ENCODE measurements around the gene RASGRP1.

RASGRP1 gene

DNA sequence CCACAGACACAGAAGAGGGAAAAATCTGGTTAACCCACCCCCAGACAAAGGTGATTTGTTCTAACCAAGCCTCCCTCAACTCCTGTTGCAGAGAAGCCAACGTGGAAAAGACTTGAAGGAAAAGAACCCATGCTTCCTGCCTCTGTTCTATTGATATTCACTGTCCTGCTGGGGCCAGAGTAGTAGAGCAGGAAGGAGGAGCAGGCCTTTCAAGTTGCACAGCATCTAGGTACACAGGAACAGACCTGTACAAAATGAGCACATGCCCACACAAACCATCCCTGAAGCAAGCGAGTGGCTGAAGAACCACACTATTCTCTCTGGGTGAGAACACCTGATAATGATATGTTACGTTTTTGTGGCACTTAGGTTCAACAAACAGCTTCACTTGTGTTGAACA lies 29.9 kb downstream of the RASGRP1 start:
- DNase-seq, result no peak

DNA sequence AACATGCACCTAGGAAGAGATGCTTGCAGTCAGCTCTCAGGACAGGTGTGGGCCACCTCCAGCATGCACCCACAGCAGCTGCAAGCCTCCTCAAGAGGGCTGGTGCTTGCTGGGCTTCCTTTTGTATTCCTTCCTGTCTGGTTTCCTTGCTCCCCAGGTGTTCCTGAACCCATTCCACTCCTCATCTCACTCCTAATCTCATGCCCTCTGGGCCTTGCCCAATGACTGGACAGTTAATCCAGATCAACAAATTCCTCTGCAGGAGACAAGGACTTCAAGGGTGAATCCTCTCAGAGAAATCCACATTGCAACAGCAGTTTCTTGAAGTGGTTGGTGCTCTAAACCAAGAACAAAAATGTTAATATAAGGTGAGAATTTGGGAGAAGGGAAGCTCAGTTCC lies 30.7 kb downstream of the RASGRP1 start:
- no peak for DNase-seq

DNA sequence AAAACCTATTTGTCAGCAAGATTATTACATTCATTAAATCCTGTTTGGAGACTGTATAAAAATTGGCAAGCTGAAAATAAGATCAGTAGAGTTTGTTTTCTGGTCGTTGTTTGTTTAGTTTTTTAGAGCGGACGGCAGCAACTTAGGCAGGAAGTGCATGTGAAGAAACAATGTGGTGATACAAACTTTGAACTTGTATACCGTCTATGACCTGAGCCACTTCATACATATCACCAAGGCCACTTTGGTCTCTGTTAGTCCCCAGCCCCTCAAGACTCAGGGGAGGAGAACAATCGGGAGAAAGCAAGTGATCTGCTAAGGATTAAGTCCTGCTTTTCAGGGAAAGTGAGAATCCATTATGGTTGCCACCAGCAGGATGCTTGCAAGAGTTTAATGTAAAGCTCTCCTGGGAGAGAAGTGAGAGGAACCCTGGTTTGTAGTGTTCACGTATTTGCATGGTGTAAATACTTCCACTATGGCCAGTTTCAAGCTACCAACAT lies 31.1 kb downstream of the RASGRP1 start:
- DNase-seq, result no peak

DNA sequence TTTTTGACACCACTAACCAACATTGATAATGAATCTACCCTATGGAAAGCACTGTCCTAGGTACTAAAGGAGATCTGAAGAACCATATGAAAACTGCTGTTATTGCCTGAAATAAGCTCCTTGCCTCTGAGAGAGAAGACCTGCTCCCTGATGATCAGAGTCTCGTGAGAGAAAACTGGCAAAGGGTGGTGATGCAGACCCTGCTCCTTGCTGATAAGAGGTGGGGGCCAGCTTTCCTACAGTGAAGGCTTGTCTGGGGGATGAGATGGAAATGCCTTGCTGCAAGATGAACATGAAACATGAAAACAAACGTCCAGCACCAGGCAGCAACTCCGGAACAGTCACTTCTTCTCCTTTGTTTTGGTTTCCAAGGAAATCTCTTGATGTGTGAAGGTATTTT lies 31.9 kb downstream of the RASGRP1 start:
- DNase-seq, result no peak

DNA sequence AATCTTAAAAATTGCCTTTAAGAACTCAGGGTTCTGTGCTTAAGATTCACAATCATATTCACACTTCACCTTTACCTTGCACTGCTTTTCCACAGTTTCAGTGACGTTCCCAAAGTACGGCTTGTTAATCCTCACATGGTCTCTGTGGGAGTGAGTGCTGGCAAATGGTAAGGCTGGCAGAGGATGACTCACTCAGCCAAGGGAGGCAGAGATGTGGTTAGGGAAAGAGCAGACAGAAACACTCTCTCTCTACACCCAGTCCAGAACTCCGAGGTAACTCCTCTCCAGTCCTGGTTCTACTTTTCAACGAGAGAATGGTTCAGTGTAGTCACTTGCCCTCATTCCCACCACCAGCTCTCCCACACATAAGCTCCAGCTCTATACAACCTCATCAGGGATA lies 33.1 kb downstream of the RASGRP1 start:
- DNase-seq, result no peak

DNA sequence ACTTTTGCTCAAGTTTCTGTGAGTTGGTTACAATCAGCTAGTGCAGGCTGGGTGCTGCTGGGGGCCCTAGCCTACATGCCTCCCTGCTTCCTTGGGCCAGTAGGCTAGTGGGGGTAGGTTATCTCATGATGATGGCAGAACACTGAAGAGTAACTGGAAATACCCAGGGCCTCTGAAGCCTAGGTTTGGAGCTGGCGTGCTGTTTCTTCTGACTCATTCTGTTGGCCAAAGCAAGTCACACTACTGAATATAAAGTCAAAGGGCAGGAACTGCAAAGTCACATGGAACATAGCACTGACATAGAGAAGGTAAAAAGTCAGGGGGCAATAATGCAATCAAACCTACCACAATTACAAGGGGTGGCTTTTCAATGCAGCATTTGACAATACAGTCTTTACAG lies 34.5 kb downstream of the RASGRP1 start:
- no peak for DNase-seq

DNA sequence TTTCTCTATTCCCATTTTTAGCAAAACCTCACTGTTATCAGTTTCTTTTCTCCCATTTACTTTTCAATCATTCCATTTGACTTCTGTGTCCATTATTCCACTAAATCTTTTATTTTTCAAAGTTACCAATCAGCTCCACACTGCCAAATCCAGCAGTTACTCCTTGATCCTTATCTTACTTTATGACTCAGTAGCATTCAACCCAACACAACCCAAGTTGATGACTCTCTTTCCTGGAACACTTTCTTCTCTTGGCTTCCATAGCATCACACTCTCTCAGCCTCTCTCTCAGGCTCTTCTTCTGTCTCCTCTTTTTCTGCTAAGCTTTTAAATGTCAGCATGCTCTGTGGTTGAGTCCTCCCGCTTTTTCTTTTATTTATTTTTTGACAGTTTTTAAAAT lies 36.3 kb downstream of the RASGRP1 start:
- DNase-seq, result no peak

DNA sequence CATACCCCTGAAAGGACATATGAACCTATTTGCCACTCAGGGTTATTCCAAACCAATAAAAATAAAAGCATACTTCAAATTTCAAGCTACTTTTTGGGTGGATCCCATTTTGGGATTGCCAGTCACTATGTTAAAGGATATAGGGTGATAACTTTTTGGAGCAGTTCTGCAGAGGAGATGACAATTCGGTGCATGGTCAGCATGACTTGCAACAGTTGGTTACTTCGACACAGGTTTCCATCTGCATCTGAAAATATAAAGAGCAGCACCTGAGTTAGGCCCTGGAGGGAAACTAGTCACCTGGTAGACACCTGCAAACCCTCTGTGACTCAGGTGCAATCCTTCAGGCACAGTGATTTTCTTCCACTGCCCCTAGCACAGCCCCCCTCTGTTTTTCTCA lies 38.5 kb downstream of the RASGRP1 start:
- no peak for DNase-seq

DNA sequence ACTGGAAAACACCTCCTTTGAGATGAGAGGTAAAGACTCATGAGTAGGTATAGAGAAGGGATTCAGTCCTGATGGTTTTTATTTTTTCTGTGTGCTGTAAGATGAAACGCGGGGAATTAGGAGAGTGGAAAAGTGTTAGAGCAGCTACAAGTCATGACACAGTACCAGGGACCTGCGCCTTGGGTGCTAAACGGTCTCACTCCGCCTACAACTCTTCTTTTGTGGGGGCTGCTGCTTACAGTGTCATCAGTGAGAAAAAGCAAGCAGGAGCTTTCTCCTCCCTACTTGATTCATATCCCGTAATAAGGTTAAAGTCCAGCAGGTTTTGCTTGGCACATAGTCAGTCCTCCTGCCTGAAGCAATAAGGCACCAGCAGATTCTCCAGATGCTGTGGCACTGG lies 39.1 kb downstream of the RASGRP1 start:
- no peak for DNase-seq

DNA sequence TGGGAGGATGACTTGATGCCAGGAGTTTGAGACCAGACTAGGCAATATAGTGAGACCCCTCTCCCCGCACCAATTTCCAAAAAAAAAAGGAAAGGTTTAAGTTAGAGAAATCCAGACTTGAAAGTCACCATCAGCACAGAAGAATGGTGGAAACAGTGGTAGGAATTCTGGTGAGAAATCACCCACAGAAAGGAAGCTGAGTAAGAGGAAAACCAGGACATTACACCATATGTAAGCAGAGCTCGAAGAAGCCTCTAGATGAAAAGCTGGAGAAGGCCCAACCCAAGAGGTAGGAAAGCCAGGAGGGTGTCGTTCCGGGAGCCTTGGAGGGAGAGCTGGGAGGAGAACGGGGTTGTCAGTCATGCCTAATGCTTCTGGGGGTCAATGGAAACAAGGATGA lies 40.5 kb downstream of the RASGRP1 start:
- no peak for DNase-seq

DNA sequence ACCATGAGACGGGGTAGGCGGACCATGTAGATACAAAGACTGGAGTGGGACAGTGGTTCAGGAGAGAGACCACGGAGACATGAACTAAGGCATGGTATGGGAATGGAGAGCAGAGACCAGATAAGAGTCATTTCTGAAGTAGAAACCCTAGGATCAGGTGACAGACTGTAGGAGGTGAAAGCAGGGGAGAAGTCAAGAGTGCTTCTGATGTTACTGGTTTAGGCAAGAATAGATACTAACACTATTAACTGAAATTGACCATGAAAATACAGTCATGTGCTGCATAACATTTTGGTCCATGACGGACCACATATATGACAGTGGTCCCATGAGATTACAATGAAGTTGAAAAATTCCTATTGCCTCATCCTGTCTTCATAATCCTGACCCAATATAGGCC lies 41.7 kb downstream of the RASGRP1 start:
- DNase-seq, result no peak

DNA sequence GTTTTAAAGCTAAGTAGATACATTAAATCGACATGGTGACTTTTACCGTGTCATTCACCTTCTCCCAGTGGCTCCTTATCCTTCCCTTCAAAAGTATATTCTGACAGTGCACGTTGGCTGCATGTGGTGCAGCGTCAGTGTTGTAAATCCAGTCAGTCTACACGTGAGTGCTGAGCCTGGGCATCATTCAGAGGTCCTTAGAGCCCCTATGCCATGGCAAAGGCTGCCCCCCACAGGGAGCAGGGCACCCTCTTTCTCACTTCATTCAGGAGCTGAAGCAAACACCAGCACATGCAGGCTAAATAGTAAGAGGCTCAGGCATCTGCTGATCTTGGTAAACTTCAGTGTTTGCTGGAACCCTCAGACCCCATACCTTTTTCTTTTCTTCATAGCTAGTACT lies 43.3 kb downstream of the RASGRP1 start:
- DNase-seq, result no peak

DNA sequence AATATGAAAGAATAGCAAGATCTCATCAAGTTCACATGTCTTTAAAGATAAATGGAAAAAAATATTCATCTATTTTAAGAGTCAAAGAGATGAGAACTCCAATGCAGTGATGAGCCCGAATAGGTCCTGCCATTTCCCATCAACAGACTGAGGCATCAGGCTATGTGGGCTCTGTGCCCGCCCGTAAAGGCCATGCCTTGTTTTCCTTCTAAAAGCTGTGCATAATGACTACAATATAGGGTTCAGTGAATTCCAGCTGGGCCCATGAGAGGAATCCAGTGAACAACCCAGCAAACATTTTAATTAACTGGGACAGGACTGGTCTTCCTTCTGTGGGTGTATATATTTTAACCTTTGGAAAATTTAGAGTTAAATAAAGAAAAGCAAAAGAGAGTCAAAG lies 44.6 kb downstream of the RASGRP1 start:
- DNase-seq, result no peak

DNA sequence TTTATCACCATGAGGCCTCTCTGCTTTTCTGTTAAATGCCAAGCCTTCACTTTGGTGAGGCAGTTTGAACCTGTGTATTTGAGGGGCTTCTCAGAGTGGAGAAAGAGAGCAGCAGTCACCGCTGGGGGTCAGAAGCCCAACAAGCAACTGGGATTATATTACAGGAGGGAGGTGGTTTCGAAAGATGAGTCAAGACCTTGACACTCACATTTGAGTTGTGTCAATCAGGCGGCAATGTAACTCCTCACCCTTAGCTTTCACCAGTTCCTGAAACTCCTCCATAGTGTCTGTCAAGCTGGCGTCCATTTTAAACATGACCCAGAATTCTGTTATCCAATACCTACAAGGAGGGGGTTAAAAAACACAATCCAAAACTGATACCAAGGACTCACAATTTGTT lies 46.5 kb downstream of the RASGRP1 start:
- no peak for DNase-seq

DNA sequence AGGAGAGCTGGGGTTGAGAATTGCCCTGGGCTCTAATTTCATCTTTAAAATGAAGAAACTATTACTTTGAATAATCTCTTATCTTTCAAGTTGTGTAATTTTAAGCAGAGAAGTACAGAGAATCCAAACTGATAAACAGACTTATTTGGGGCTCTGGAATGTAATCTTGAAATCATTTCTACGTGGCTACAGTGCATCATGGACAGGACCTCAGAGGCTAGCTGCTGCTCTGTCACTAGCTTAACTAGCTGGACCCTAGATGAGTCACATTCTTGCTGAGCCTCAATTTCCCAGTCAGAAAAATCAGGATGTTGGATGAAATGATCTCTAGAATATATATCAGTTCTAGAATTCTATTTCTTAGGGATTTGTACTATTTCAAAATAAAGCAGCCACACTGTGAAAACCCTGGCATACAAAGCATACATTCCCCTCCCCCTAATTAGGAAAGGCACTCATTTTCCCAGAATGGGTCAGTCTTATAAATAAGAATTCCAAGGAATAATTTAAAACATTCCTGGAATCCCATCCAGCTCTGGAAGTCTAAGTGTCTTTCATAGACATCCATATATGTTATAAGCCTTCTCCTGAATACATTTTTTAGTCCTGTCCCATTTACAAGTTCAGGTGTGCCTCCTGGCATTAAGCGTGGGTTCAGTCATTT lies 47.2 kb downstream of the RASGRP1 start:
- DNase-seq, result no peak

DNA sequence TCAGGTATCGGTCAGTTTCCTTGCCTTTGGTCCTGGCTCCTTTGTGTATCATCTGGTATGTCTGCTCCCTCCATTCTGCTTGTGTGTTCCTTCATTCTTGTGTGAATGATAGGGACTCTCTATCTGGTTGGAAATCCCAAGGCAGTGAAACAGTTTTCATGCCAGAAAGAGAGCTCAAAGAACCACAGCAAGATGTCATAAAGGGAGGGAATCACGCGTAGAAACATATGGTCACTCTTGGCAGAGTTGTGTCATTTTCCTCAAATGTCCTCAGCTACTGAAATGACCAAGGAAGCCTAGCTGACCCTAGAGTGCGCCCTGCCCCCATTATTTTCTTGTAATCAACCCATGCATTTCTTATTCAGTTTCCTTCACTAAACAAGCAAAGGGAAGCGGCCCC lies 48.0 kb downstream of the RASGRP1 start:
- DNase-seq, result no peak

DNA sequence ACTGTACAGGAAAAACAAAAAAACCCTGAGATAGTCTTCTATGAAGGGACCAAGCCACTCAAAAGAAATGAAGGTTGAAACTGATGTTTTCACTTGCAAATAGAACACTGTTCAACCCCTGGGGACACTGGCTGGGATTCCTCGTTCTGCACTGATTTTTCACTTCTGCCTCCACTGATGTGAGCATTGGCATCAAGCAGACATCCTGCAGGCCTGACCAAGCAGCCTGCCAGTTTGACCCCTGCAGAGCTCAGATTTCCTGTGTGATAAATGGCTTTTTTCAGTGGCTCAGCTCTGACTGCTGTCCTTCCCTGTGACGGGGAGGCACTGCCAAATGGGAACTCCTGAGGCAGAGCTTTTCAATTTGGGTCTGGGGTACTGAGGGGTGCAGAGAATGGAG lies 50.0 kb downstream of the RASGRP1 start:
- no peak for DNase-seq

DNA sequence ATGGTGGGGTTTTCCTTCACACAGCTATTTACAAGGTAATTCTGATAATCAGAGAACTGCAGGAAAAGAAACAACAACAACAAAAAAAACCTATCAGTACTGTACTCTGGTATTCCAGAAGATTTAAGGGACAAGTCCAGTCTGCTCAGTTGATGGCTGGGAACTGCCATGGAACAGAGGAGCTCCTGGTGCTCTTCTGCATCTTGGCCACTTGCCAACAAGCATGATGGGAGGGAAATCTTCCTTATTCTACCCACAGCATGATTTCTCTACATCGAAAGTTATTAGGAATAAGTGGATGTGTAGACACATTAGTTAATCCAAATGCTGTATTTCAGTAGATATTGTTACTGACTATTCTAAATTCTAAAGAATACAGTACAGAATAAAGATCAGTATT lies 51.7 kb downstream of the RASGRP1 start:
- DNase-seq, result no peak

DNA sequence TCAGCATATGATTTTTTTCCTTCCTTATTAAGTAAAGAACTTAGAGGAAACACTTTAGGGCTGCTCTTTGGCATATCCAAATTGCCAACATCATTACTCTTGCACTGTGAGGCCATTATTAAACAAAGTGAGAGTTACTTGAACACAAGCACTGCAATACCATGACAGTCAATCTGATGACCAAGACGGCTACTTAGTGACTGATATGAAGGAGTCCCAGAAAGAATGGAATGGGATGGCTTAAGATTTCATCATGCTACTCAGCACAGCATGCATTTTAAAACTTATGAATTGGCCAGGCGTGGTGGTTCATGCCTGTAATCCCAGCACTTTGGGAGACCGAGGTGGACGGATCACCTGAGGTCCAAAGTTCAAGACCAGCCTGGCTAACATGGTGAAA lies 55.5 kb downstream of the RASGRP1 start:
- no peak for DNase-seq

DNA sequence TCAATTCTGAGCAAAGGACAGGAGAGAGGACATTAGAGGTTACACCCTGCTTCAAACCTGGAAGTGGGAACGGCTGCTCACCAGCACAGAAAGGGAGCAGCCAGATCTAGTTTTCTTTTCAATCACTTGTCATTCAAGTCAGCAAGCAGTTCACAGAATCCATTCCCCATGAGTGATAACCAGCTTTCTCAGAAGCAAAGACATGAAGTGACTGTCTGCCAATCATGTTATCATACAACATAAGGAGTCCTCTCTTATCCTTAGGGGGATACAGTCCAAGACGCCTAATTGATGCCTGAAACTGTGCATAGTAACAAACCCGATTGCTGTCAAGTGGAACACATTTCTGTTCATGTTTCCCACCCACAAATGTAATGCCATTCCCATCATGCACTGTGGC lies 56.0 kb downstream of the RASGRP1 start:
- DNase-seq, result no peak

DNA sequence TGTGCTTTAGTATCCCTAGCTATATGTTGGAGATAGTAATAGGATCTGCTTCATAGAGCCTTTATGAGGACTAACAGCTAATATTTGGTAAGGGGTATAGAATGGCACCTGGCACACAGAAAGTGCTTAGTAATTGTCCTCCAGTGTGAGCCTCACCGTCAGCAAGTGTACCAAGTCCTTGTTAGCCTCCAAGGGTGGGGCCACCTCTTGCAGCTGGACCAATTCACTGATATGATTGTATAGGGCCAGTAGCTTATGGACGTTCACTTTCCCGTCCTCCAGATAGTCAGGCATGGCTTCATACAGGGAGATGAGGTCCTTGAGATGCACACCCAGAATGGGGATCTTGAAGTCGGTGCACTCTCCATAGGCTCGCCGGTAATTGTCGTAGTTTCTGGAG lies 57.0 kb downstream of the RASGRP1 start:
- DNase-seq, result no peak

DNA sequence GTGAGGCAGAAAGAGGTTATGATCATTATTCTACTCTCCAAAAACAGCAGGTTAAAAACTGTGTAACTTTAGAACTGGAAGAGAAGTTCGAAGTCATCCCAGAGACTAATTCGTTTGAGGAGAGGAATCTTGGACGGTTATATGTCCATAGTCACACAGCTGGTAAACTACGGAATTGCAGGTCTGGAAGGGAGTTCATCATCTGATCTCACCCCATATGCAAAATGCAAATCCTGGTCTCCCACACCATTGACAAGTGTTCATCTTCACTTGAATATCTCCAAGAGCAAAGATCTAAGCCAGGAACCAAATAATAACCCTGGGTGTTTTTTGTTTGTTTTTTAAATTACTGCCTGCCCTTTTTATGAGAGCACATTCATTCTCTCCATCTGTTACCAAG lies 57.6 kb downstream of the RASGRP1 start:
- DNase-seq, result no peak

DNA sequence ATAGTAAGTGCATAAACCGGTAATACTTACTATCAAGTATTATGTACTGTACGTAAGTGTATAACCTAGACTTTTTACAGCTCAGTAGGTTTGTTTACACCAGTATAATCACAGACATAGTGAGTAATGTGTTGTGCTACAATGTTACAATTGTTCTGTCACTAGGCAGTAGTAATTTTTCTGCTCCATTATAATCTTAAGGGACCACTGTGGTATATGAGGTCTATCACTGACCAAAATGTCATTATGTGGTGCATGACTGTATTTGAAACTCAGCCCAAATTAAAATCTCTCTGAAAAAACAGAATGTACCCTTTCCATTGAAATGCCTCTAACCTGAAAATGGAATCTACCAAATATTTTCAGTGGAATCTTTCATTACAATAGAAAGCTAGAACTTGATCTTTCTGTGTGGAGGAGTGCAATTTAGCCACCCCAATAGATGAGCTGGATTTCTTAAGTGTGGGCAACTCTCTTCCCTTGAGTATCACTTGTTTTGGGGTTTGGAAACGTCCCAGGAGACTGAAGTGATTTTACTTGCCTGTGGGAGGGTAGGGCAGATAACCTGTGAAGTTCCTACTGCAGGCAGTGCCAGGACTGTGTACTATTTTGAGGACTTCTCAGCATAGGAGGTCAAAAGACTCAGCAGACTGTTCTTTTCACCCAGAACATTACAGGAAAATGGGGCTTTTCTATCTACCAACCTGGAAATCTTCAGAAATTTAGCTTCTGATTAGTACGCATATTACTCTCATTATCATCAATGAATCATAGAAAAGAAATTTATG lies 59.7 kb downstream of the RASGRP1 start:
- DNase-seq, result no peak

DNA sequence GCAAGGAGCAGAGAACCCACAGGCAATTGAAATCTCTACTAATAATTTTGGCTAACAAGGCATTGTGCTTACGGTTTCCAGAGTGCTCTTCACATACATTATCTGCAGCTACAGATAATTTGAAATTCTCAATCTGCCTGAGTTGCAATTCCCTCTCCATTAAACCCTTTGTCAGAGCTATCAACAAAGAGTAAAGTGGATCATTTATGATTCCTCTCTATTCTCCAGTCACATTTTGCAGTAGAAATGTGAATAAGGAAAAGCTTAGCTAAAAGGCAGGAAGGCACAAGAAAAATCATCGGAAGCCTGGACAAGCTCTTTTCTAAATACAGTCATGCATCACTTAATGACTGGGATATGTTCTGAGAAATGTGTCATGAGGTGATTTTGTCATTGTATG lies 61.1 kb downstream of the RASGRP1 start:
- DNase-seq, result no peak

DNA sequence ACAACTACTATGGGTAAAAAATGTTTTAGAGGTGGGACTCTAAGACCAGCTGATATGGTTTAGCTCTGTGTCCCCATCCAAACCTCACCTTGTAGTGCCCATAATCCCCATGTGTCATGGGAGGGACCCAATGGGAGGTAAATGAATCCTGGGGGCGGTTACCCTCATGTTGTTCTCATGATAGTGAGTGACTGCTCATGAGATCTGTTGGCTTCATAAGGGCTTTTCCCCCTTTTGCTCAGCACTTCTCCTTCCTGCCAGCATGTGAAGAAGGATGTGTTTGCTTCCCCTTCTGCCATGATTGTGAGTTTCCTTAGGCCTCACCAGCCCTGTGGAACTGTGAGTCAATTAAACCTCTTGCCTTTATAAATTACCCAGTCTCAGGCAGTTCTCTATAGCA lies 65.0 kb downstream of the RASGRP1 start:
- DNase-seq, result no peak

Data from NCI-H774 (cell line).